CD4-positive, alpha-beta T cell treated with Interferon gamma for 1 hour (primary cell): ENCODE results near the gene GET3.

Experiments used
- DNase-seq: peaks from one replicate; pipeline ENCODE4 v3.0.0-alpha.2; 2020

GET3 gene

DNA sequence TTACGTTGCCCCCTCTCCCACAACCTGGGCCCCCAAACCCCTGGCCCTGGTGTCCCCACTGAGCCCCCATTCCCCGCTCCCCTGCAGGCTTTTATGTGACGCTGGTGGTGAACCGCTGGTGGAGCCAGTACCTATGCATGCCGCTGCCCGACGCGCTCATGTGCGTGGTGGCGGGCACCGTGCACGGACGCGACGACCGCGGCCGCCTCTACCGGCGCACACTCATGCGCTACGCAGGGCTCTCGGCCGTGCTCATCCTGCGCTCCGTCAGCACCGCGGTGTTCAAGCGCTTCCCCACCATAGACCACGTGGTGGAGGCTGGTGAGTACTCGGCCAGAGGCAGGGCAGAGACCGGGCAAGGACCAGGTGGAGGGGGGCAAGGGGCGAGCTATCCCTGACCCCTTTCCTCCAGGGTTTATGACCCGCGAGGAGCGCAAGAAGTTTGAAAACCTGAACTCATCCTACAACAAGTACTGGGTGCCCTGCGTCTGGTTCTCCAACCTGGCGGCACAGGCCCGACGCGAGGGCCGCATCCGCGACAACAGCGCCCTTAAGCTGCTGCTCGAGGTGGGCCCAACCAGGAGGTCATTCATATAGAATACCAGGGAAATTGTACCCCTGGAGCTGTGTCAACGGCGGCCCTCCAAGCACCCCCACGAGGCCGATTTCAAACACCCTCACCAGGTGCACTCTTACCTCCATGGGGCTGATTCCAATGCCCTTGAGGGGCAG, 17.3 kb downstream of the GET3 start:
- no peak for DNase-seq

DNA sequence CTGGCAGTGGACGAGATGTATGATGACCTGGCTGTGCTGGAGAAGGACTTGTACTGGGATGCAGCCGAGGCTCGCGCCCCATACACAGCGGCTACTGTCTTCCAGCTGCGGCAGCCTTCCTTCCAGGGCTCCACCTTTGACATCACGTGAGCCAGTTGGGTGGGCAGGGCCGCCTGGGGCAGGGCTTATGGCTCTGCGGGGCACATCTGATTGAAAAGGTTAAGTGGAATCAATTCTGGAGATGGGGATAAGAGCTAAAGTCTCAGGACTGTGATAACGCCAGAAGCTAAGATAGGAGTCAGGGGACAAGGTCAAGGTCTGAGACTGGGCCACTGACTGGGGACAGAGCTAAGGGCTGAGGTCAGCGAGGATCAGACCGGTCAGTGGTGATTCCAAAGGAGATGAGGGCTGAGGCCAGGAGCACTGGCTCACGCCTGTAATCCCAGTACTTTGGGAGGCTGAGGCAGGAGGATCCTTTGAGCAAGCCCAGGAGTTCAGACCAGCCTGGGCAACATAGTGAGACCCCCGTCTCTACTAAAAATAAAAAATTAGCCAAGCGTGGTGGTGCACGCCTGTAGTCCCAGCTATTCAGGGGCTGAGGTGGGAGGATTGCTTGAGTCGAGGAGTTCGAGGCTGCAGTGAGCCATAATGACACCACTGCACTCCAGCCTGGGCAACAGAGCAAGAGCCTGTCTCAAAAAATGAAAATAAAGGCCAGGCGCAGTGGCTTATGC, 19.0 kb downstream of the GET3 start:
- no peak for DNase-seq

DNA sequence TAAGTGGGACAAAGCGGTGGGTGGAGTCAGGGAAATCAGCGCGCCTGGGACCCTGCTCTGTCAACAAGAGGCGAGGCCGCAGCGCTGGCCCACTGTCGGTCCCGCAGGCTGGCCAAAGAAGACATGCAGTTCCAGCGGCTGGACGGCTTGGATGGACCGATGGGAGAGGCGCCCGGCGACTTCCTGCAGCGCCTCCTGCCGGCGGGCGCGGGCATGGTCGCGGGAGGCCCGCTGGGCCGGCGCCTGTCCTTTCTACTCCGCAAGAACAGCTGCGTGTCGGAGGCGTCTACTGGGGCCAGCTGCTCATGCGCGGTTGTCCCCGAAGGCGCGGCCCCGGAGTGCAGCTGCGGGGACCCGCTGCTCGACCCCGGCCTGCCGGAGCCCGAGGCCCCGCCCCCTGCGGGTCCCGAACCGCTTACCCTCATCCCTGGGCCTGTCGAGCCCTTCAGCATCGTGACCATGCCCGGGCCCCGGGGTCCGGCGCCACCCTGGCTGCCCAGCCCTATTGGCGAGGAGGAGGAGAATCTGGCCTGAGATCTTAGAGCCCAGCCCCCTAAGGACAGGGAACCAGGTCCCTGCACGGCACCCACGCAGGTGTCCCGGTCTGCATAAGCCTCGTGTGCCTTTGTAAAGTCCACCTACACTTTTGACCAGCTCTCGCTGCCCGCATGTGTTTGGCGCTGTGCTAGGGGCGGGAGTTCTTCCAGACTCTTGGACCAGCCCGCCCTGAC, 20.4 kb downstream of the GET3 start:
- peak; percentile 65 for DNase-seq

DNA sequence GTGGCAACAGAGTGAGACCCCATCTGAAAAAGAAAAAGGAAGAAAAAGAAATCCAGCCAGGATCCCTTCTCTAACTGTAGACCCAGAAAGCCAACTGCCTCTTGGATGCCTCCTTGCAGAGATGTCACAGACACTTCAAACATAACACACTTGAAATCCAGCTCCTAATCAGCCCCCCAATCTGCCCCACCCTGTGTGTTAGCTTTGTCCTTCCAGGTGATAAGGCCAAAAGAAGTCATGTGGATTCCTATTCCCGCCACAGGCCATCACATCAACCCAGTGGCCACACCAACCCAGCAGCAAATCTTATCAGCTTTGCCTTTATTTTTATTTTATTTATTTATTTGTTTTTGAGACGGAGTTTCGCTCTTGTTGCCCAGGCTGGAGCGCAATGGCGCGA, 22.4 kb downstream of the GET3 start:
- DNase-seq = no peak

DNA sequence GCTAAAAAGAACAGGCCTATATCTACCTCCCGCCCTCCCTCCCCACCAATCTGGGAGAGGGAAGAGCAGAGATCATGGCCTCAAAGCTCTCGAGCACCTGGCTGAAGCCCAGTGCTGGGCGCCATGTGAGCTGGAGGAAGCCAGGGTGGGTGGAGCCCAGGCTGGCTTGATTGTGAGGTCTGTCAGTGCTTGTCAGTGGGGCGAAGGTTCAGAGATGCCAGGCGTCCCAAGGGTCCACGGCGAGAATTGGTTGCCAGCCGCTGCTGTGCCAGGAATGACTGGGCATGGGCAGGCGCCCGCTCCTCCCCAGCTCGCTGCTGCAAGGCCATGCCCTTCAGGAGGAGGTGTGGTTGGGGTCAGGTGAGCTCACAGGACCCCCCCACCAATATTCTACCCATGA, 25.8 kb downstream of the GET3 start:
- DNase-seq = no peak

DNA sequence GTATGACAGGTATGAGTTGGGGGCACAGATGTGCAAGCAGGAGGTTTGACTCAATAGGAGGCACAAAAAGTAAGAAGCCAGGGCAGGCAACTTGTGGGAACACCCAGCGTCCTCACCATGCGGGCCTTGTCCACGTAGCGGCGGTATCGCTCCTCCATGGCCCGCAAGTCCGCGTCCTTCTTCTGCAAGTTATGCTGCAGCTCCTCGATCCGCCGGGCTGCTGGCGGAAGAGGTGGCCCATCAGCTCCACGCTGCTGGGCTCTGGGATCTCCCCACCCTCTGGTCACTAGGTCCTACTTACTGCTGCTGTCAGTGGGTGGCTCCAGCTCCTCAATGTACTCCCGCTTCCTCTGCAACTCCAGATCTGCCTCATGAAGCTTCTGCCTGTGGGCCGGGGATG, 27.4 kb downstream of the GET3 start:
- no peak for DNase-seq

DNA sequence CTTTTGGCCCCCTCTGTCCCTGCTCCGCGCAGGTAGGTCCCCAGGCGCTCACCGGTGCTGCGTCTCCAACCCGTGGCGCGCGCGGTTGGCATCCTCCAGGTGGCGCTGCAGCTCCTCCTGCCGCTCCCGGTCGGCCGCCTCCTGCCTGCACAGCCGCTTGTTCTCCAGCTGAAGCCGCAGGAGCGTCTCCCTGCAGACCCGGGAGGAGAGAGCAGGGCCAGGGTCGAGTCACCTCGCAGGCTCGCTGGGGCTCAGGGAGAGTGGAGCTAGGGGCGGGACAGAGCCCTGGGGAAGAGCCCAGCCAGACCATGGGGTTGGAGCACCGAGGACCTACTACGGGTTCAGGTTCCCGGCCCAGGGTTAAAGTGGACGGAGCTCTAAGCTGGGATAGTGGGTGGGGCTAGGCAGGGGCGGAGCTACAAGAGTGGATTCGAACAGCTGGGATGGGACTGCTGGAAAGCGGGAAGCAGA, 28.8 kb downstream of the GET3 start:
- peak; percentile 80 for DNase-seq

DNA sequence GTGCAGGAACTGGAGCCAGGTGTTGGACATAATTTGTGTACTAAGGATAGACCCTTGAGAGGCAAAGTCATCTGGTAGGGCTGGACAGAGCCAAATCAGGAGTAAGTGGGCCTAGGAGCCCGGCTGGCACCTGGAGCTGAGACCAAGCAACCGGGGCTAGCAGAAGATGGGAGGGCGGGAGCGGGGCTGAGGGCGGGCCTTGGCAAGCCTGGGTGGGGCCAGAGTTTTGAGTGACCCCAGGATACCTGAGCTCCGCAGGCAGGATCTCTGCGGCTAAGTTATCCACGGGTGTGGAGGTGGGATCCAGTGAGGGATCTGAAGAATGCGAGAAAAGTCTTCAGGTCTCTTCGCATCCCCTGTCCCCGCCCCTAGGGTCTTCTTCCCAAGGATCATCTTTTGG, 29.9 kb downstream of the GET3 start:
- DNase-seq = no peak

DNA sequence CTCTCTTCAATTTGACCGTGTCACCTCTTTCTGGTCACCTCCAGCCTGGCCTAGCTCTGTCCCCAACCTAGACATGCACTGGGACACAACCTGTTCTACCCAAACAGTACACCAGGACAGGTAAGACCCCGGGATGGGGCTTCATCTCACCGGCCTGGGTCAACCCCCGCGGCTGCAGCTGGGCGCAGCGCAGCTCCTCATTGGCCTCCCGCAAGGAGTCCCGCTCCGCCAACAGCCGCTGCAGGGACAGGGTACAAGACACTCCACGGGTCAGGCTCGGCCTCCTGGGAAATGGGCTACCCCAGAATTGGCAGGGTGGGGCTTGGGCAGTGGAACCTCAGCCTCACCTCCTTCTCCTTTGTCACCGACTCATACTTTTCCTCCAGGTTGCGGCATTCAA, 30.4 kb downstream of the GET3 start:
- no peak for DNase-seq

DNA sequence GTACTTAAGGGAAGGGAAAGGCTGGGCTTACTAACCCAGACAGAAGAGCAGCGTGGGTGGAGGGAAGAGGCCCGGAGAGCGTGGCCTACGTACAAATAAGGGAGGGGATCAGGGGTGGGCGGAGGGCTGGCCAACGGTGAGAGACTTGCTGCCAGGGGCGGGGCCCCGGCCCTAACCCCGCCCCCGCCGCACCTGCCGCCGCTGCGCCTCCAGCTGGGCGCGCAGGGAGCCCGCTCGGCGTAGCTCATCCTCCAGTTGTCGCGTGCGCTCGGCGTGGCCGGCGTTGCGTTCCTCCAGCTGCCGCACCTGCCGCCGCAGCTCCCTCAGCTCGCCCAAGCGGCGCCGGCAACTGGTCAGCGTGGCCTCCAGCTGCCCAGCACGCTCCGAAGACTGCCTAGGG, 32.4 kb downstream of the GET3 start:
- DNase-seq = peak; percentile 76

DNA sequence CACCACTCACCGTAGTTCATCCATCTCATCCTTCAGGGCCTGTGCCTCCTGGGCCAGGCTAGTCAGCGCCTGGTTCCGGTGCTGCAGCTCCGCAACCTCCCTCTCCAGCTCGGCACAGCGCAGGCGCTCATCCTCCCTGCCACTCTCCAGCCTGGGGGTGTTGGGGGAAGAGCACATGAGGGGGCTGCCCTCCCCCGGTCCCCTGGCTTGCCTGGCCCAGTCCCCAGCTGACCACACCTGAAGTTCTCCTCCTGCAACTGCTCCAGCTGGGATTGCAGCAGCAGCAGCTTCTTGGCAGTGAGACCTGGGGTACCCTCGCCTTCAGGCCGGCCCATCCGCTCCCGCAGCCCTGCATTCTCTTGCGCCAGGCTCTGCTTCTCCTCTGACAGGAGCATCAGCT, 33.6 kb downstream of the GET3 start:
- DNase-seq = no peak

DNA sequence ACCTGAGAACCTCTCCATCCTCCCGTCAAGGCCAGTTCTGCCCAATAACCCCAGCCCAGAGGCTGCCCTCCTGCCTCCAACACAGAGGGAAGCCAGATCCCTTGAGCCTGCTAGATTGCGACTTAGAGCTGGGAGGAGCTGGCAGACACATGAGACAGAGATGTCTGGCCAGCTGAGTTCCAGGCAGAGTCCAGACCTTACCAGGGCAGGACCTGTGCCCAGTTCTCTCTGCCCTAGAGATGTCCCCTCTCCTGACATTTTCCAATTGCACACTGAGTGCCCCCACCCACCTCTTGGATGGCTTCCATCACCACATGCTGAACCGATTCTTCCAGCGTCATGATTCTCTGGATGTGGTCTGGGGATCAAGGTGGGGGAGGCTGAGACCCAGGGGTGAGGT, 35.0 kb downstream of the GET3 start:
- DNase-seq = no peak

DNA sequence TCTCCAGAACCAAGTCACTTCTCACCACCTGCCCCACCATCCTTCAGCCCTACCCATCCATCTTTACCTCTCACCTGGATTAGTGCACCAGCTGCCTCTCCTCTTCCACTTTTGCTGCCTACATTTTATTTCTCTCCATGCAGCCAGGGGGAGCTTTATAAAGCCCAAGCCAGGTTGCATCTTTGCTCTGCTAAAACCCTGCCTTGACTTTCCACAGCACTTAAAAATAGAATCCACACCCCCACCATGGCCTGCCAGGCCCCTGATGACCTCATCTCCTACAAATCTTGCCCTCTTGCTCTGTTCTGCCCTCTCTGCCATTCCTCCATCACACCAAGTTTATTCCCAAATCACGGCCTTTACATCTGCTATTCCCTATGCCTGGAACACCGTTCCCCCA, 36.3 kb downstream of the GET3 start:
- DNase-seq = no peak

DNA sequence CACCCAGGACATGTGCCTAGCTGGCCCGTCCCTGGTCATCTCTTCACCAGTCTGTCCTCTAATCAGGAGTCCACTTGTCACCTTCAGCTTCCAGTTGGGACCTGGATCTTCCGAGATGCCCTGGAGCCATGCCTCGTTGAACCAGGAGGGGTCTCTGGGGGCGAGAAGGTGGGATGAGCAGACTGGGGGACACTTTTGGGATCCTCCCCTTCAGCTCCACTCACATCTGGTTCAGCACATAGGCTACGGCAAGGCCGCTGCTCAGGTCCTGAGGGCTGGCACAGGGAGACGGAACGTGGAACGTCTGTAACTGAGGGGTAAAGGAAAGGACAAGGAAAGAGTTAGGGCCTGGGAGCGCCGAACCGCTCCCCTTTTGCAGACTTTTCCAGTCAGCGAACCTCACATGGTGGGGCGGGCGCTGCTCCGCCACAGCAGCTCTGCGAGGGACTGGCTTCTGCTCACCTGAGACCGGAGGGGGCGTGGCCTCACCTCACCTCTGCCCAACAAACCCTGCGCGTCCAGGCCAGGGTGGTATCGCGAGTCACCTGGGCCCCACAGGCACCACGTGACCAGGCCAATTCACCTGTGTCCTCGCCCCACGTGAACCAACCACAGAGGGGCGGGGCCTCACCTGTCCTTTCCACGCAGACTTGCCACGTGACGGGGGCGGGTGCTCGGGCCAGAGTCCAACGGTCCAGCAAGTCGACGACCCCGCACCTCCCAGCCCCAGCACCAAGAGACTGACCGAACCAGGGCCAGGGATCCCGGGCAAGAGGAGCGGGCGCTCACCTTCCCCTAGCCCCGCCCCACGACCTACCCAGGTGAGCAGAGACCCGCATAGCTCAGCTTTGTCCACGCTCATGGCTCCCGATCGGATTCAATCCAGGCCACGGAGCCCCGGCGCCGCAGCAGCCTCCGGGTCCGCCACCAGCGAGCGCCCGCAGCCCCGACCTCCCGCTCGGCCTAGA, 37.6 kb downstream of the GET3 start, which contains the start of gene HOOK2:
HOOK2 (minus strand) TSS at position 965 of the 968 bp plus-strand sequence; CDS start at position 862, 103 bp downstream.
- DNase-seq = peak; percentile 70

DNA sequence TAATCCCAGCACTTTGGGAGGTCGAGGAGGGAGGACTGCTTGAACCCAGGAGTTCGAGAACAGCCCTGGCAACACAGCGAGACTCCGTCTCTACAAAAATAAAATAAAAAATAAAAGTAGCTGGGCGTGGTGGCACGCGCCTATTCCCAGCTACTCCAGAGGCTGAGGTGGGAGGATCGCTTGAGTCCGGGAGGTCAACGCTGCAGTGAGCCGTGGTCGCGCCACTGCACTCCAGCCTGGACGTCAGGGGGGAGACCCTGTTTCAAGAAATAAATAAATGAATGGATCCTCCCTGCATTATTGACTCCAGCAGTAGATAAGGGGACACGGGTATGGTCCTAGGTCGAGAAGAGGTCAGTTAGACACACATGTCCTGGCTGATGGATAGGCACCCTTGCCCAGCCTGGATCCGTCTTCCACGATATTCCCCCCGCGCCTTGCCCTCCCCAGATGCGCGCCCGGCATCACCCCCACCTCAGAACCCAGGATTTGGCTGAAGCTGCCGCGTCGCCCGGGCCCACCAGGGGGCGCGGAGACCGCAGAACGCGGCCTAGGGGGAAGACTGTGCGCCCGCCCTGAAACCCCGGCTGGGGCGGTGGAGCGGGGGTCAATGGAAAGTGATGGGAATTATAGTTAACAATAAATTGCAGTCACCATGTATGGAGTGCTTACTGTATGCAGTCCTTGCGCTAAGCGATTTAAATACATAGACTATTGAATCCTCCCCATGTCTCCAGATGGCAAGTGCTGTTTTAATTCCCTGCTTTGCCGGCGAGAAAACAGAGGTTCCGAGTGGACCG, 40.1 kb downstream of the GET3 start:
- DNase-seq = peak; percentile 78

DNA sequence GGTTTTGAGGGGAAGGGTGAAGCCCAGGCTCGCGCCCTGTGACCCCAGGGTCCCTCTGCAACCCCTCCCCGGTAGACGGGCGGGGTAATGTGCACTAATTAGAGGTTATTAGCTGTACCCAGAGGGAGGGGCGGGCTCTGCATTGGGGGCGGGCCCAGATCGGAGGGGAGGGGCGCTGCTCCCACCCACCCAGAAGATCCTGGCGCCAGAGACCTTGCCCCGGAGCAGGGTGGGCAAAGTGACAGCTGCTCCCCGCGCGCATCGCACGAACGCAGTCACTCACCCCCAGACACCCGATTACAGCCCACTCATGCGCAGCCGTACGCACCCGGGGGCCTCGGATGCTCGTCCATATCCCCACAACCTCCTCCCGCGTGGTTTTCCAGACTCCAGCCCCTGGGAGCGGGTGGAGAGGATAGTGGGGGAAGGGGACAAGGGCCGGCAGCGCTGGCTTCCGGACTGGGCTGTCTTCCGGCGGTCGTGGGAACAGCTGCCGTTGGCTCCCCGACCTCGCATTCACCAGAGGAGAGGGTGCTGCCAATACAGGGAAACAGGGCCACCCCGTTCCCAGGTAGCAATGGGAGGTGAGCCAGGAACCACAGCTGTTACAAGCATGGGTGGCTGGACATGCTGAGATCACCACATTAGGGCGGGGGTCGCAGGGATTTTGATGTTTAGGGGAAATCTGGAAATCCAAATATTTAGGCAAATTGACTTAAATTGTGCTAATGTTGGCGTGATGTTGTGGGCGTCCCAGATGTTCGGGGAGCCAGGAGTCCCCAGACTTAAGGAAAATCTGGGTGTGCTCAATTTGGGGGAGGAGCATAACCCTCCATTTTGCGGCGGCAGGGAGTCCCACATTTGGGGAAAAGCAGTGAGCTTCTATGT, 41.0 kb downstream of the GET3 start:
- peak; percentile 68 for DNase-seq

DNA sequence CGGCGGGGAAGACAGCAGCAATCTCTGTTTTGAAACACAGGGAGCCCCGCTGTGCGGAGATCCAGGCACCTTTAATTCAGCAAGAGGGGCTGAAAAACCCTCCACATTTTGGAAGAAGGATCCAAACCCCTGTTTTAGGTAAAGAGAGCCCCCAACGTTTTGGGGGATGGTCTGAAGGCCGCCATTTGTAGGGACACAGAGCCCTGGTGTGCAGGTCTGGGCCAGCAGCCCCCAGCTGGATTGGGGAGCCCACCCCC, 41.5 kb downstream of the GET3 start:
- no peak for DNase-seq

DNA sequence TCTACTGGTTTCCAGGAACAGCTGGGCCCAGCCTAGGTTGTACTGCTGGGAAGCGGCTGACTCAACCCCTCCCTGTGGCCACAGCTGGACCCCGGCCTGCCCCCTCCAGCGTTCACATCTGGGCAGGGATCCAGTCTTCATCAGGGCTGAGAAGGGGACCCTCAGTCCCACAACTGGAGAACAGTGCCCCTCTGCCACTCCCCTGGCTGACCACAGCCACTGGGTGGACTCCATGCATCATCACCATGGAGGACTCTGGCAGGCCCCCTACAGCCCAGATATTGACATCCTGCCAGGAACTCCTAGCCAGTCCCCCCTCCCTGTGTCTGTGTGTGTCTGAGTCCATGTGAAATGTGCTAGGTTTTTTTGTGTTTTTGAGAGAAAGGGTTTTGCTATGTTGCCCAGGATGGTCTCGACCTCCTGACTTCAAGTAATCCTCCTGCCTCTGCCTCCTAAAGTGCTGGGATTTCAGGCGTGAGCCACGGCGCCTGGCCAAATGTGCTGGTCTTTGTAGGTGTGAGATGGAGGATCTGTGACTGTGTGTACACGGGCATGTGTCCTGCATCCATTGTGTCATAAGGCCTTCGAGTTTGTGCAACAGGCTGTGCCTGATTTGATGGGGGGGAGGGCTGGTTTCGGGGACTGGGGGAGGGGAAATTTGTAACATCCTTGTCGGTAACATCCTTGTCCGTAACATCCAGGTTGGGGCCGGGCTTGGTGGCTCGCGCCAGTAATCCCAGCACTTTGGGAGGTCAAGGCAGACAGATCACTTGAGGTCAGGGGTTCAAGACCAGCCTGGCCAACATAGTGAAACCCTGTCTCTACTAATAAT, 42.1 kb downstream of the GET3 start:
- no peak for DNase-seq

DNA sequence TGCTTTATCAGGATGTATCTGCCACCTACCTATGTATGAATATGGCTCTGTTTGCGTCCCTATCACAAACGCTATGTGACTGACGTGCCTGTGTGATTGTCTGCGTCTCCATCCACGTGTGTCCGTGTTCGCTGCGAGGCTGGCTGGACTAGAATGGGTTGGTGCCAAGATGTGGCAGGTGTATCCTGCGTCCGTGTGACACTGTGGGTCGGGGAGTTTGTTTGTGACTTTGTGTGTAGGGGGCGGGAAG, 44.8 kb downstream of the GET3 start:
- DNase-seq = no peak
